SW480 (cell line): ENCODE measurements around the gene SLC30A2.

Experiments
- DNase-seq: peaks from one replicate; pipeline ENCODE4 v3.0.0-alpha.2; 2016; ENCODE audit warnings: low spot score

The SLC30A2 gene

DNA sequence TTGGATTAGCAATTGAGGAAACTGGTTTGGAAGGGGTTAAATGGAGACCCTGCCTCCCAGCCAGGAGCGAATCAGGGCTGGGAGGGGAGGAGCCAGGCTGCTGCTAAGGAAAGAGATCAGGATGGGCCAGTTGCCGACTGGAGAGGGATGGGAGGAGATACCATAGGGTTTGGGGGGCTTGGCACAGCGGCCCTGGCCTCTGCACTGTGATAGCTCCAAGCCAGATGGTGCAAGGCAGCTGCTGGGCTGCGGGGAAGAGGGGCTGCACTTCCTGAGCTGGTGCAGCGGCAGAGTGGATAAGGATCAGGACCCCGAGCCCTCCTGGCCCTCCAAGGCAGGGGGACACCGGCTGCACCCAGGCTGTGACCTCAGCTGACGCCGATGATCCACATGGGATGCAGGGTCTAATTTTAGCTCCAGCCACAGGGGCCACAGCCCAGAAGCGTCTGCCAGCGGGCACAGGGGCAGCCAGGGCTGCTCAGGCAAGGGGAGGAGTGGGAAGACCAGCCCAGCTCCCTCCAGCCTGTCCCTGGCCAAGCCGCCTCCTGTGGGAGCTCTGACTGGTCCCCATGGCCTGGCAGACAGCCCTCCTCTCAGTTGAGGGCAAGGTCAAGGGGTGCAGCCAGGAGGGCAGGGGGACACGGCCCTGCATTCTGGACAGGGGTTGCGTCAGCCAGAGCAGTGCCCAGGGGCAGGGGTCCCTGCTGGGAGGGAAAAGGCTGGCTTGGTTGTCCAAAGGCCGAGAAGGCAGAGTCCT lies 24.1 kb downstream of the SLC30A2 start, which contains the start of gene EXTL1:
Gene EXTL1, plus strand, starts transcription at position 129 of the 757 bp plus-strand sequence. CDS start 872 bp downstream, outside the sequence.
- DNase-seq, result no peak

DNA sequence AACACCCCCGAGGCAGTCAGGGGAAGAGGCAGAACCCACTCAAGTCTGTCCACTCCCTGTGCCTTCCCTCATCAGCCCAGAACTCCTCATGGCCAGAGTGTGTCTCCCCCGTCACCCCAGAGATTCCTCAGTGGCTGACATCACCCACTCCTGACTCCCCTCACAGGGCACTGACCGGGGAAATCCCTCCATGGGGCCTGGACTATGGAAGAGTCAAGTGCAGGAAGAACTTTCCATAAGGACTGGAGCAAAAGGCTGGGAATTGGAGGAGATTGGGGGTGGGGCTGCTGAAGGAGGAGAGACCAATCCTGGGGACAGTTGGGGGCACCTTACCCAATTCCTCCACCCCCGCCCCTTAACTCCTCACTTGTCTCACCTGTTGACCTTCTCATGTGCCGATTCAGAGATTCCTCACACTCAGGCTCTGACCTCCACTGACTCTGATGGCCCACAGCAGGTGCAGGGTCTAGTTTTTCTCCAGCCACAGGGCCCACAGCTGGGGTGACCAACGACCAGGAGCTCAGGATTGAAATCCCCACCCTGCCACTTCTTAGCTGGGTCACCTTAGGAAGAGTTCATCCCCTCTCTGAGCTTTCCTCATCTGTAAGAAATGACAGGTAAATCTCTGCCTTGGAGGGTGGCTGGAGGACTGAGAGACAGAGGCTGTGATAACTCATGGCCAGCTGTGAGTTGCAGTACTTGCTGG lies 24.8 kb downstream of the SLC30A2 start:
- DNase-seq, result no peak

DNA sequence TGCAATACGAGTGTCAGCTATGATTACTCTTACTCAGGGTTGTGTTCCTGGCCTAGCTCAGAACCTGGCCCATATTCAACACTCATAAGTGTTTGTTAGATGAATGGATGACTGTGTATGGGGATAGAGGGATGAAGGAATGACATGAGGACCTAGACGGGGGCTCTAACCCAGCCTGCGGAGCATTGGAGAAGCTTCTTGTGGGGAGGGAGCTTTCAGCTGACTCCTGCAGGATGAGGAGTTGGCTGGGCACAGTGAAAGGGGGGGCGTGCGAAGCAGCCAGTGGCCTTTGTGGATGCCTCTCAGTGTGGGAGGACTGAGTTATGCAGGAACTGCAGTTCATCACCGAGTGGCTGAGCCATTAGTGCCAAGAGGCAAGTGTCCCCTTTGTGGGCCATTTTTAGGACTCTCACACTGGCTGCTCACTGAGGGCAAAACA lies 25.6 kb downstream of the SLC30A2 start:
- DNase-seq, result no peak

GRCh38 chr1:26019641-26020315 lies 26.1 kb downstream of the SLC30A2 start:
- DNase-seq, result no peak

DNA sequence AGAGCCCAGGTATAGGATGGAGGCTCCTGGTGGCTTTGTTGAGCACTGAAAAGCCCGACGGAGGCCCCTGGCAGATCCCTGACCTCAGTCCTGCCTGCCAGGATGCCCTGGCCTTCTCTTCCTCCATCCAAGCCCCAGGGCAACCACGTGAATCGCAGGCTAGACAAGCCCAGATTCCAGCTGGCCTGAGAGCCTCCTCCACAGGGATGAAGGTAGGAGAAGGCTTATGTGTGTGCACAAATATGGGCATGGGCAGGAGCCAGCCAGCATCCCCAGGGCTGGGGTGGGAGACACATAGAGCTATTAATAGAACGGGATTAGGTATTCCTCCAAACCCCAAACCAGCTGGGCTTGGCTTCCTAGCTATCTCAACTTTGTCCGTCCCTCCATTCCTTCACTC lies 28.3 kb downstream of the SLC30A2 start:
- DNase-seq, result no peak

- no peak for DNase-seq
These were observed 28.9 kb downstream of the SLC30A2 start for GRCh38 chr1:26016953-26017545.

- DNase-seq, result no peak
These were observed 29.5 kb downstream of the SLC30A2 start for GRCh38 chr1:26016258-26016952.

DNA sequence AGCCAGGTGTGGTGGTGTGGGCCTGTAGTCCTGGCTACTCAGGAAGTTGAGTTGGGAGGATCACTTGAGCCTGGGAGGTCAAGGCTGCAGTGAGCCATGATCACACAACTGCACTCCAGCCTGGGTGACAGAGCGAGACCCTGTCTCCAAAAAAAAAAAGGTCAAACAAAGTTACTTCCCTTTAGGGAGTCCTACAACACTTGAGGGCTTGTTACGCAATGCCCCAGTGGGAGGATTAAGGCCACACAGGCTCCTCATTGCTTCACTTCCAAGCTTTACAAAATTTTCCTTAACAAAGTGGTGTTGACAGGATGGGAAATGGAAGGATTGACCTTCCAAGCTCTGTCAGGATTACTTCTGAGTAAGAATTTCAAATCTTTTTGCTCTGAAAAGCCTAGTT lies 30.6 kb downstream of the SLC30A2 start:
- no peak for DNase-seq

- no peak for DNase-seq
These were observed 31.7 kb downstream of the SLC30A2 start for GRCh38 chr1:26014179-26014578.

DNA sequence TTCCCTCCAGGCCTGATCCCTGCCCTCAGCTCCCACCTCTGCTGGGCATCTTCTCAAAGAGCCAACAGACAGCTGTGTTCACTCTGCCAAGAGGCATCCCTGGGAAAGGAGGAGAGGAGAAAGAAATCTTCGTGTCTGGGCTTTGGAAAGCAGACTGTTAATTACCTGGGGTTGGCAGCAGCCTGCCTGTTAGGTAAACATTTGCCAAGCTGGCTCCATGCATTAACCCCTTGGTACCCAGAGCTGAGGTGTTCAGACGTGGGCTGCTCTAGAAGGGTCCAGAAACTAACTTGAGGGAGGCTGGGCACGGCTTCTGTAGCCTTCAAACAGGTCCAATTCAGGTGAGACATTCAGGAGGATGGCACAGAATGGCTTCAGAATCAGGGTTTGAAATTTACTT lies 33.1 kb downstream of the SLC30A2 start:
- DNase-seq, result no peak

- DNase-seq, result no peak
These were observed 35.1 kb downstream of the SLC30A2 start for GRCh38 chr1:26010825-26011224.

GRCh38 chr1:26009796-26010447 lies 36.0 kb downstream of the SLC30A2 start:
- DNase-seq, result no peak

- DNase-seq, result no peak
These were observed 39.2 kb downstream of the SLC30A2 start for GRCh38 chr1:26006710-26007109.

- no peak for DNase-seq
These were observed 40.3 kb downstream of the SLC30A2 start for GRCh38 chr1:26005434-26006105.

DNA sequence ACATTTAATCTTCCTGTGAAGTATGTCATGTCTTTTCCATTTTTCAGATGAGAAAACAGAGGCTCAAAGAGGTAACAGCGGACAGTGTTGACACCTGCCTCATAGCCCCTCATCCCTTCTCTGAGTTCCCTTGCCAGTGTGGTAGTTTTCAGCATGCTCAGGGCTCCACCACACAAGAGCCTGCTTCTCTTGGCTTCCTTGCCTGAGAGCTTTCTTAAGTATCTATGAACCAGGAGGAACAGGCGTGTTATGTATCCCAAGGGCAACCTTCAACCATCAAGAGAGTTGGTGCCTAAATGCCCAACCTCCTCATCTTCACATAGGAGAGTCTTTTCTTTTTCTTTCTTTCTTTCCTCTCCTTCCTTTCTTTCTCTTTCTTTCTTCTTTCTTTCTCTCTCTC lies 42.2 kb downstream of the SLC30A2 start:
- no peak for DNase-seq

DNA sequence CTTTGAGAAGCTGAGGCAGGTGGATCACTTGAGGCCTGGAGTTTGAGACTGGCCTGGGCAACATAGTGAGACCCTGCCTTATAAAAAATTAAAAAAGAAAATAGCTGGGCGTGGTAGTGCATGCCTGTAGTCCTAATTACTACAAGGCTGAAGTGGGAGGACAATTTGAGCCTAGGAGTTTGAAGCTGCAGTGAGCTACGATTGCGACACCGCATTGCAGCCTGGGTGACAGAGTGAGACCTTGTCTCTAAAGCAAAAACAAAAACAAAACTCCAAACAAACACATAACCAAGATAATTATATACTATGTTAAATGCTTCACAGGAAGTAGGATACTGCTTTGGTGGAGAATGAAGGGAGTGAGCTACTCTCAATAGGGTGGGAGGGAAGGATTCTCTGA lies 42.7 kb downstream of the SLC30A2 start:
- no peak for DNase-seq

DNA sequence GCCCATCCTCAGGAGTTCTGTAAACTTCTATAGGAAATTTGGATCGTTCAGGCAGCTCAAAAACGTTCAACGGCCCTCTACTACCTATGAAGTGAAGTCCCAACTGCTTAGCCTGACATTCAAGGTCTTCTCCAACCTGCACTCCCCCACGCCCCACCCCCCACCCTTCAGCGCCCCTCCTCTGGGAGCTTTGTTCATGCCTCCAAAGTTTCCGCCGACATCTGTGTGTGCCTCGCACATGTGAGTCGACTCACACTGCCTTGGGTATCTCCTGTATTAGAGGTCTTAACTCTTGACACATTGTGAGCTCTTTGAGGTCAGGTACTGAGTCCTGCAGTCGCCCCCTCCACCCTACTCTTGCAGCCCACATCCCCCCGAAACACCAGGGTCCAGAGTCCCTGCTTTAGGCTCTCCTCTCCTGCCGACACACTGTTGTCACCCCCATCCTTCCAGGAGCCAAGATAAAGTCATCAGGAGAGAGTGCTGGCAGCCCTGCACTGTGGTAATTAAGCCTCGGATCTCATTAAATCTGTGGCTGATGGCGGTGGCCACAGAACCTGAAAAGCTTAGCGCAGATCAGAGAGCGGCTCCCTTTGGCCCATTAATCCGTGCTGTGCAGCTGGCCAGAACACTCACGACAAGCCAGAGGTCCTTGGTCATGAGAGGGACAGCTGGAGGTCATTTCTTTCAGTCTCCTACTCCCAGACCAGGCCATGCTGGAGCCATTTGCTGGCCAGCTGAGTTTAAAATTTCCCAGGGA lies 46.7 kb downstream of the SLC30A2 start:
- no peak for DNase-seq

DNA sequence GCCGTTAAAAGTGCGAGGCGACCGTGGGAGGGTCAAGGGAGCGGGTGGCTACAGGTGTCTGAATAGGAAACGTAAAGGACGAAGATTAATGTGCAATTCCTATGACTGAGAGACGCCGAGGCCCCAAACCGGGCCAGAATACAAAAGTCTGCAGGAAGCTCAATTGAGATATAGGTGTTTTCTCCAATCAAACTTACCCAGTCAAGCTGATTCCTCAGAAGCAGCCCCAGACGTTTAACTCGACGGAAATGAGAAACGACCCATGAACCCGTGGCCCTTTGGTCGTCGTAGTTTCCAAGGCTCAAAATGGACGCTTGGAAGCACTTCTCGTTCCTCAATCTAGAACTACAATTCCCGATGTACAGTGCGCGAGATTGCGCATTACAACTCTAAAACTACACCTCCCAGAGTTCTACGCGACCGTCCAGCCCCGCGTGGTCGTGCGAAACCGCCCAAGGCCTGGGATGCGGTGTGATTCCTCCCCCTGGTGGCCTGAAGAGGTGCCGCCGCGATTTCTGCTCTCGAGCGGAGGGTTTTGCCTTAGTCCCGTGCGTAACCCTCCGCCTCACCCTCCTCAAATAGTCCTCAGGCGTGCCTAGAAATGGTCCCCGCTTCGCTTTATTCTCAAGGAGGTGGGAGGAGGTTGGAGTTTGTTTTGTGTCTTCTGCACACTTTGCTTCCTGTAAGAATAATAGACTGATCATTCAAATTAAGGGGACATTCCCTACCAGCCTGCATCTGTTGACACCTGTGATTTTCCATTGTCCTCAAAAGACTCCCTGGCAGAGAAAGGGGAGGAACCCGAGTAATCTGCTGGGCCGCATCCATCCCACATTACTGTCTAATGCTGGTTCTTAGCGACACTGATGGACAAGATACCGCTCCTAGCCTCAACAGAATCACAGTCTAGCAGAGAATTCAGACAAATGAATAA lies 47.8 kb downstream of the SLC30A2 start, which contains the start of gene PAFAH2:
Gene PAFAH2, minus strand, starts transcription at position 236 of the 934 bp plus-strand sequence. CDS start 7,247 bp downstream, outside the sequence.
- peak; percentile 97 for DNase-seq
